ENCODE results near the gene COX10.

Gene COX10

DNA sequence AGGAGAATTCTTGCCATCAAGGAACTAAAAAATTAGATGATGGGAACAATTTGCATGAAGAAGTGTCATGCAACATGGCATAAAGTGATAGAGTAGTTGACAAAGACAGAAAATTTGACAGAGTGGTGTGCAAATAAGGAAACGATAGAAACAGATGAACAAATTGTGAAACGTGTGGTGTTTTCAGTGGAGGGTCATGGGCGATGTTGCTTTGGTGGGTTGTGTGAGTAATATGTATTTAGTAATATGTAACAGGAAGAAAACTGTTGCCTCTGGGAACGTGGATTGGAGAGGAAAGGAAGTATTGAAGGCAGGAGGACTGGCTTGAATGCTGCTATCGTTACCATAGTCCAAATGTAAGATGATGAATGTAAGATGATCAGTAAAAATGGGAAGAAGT is 3.6 kb downstream of the COX10 start:
- DNase-seq, result no peak

DNA sequence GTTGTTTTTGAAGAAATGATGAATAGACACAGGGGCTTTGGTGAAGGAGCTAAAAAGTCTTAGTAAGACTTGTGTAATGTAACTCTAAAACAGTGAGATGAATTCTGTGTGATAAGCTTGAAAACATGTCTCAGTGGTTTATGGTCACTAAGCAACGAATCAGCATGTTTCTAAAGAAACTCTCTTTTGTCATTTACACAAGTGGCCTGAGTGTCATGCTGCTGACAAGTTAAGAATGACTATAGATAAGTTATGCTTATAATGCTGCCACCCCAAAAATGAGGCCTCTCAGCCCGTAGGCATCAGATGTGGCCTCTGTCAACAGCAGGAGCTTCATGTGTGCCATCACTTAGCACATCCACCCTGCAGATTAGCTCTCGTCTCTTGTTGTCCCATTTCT is 8.7 kb downstream of the COX10 start:
- no peak for DNase-seq

DNA sequence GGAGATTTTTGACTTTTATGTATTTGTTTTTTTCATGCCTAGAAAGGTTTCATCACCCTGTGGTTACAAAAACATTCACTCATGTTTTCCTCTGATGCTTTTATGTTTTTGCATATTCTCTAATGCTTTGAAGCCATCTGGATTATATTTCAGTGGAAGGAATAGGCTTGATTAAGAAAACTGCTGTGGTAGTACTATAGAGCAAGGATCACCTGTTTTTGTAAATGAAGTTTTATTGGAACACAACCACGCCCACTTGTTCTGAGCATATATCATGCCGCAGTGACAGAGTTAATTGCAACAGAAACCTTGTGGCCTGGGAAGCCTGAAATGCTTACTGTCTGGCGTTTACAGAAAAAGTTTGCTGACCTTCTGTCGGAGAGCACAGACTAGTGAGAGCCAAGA is 11.5 kb downstream of the COX10 start:
- DNase-seq, result no peak

DNA sequence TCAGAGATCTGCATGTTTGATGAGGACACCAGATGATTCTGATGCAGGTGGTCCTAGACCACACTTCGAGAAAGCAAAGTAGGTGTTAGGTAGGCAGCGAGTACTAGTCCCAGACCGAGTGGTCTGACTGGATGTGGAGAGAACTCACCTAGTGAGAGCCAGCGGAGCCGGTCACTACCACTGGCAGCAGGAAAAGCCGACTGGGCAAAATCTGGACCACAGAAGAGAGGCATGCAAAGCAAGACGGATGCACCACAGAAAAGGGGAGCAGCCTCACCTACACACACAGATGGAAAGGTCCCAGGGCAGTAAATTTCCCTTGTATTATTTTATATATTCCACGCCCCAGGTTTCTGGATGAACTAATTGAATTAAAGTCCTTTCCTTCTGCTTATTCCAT is 13.5 kb downstream of the COX10 start:
- DNase-seq, result no peak

DNA sequence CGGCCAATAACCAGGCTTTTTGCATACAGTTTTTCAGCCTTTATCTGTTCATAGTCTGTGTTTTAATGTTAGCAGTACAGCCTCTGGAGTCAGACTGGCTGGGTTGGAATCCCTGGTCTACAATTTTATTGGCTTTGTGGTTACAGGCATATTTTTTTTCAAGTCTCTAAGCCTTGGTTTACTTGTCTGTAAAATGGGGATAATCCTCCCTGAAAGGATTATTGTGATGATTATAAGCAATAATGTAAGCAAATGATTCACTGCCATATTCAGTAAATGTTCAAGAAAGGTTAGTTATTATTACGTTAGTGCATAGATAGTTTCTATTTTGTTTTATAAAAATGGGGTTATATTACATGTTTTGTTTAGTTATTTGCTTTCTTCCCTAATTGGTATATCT is 15.7 kb downstream of the COX10 start:
- DNase-seq, result no peak

DNA sequence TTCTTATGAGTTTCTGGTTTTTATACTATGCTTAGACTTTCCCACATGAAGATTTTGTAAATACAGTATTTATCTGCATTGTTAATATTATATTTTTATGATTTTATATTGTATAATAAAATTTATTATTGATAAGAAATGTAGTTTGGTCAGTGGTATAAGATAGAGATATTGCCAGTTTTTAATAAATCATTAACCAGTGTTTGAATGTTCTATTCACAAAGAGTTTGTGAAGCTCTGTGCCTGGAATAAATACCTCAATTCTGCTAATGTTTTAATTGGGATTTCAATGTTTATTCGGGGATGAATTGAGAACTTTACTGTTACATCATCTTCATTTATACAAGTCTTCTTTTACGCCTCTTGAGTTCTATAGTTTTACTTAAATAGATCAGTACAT is 16.9 kb downstream of the COX10 start:
- DNase-seq, result no peak

DNA sequence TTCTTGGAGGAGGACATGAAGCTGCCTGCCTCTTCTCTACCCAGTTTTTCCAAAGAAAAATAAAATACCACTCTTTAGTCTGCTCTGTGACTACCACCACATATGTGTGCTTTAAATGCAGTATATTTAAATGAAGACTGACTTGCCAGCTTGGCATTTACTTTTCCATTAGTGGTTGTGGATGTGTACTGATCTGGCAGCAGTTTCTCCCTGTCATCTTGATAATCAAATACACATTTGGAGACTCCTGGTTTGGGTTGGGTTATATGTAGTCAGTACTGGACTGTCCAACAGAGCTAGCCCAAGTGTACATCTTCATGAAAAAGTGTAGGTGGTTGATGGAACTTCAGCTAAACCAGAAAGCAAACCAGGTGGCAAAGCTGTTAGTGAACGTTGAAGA is 19.9 kb downstream of the COX10 start:
- no peak for DNase-seq

DNA sequence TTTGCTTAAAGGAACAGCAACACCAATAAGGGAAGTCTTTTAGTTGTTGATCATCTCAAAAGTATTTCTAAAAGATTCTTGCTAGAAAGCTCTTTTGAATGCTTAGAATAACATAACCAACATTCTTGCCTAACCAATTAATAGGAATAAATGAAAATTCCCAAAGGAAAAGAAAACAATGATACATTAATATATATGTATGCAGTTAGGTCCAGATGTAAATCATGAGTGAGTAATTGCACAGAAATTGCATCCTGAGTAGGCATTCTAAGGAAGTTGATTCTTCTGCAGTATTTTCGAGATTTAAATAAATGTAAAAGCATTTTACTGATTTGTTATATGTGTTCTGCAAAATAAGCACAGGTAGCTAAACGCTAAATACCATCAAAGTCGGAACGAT is 22.1 kb downstream of the COX10 start:
- no peak for DNase-seq

DNA sequence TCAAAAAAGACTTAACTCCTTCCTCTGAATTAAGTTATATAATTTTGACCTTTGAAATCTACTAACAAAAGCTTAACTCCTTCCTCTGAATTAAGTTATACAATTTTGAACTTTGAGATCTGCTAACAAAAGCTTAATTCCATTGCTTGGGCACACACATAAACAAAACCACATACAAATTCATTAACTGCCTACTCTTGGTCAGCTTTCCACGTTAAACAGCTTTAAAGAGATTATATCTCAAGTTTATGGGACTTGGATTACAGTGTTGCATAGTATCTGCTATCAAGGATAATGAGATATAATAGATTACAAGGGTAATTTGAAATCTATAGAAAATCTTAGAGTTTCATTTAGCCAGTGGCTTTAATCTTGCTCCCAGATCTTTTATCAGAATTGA is 23.5 kb downstream of the COX10 start:
- DNase-seq, result no peak

DNA sequence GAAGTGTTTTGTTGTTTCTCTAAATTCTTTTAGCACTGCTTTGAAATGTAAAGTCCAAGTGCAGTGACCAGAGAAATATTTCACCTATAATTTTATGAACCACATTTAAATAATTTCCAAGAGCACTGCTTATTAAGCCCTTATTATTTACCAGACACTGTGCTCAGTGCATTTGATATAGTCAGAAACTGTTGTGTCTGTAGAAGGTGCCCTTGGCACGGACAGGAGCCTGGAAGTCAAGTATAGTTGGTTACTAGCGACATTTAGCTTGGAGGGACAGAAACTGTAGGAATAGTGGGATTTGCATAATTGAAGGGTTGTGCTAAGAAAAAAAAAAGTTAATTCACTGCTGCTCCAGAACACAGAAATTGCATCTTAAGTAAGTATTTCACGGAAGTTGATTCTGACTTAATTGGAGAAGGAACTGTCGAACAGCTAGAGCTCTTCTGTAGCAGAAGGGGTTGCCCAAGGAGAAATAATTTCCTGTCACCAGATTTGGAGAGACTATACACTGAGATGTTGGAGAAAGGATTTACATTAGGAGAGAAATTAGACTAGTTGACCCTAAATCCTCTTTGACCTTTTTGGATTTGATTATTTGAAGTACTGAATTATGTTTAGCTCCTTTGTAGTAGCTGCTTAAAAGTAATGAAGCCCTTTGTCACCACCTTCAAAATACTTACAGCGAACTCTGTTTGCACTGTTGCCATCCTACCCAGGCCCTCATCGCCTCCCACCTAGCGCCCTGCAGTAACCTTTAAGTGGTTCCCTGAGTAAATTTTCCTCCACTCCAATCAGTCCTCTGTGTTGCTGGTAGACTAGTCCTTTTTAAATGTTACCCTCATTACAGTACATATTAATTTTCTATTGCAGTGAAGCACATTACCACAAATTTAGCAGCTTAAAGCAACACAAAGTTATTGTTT is 25.6 kb downstream of the COX10 start:
- DNase-seq, result no peak

DNA sequence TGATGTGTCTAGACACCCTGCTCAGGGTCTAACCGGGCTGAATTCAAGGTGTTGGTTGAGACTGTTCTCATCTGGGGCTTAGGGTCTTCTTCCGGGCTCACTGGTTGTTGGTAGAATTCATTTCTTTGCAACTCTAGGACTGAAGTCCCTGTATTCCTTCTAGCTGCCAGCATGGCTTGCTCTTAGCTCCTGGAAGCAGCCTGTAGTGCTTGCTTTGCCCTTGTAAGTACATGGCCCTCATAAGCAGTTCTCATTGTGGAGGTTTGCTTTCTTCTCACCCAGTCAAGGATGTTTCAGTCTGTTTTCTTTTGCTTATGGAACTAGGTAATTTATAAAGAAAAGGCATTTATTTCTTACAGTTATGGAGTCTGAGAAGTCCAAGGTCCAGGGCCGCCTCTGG is 26.3 kb downstream of the COX10 start:
- DNase-seq, result no peak

DNA sequence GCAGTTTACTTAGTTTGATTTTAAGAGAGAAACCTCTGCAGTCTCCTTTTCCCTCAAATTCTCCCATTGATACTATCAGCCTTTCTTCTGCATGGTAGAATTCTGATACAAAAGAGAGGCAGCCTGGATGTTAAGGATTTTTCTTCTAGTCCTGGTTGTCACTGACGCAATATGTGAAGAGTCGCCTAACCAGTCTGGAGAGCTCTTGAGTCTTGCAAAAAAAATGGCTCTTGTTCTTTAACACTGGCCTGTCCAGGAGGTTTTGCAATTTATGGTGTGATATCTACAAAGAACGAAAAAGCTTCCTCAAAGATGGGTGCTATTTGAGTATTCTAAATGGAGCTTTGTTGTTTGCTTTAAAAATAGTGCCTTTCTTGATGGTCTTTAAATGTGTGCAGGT is 28.9 kb downstream of the COX10 start:
- no peak for DNase-seq

DNA sequence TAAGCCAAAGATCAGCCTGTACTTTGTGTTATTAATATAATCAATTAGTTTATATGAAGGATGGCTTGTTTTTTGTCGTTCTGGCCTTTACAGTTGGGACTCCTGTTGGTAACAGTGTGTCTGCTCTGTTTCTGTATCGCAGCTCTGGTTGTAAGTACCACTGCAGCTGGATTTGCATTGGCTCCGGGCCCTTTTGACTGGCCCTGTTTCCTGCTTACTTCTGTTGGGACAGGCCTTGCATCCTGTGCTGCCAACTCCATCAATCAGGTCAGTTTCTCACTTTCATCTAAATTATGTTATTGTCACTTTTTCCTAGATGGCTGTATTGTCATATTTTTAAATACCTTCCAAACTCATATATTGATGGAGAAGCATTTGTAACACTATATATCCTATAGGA is 32.7 kb downstream of the COX10 start:
- no peak for DNase-seq

DNA sequence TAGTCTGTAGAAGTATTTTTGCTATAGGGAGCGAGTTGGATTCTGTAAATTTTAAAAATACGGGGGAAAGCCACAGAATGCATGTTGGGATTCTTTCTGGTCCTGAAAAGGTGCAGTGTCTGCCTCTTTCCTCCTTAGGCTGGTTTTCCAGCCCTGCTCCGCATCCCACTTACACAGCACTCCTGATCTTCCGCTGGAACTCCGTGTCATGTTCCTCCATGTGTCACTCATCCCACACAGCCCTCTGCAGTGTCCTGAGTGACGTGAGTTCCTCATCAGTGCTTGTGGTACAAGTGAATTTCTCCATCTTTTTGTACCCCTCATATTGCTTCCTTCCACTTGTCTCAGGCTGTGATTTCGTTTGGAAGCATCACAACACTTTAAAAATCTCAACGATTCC is 34.5 kb downstream of the COX10 start:
- no peak for DNase-seq

DNA sequence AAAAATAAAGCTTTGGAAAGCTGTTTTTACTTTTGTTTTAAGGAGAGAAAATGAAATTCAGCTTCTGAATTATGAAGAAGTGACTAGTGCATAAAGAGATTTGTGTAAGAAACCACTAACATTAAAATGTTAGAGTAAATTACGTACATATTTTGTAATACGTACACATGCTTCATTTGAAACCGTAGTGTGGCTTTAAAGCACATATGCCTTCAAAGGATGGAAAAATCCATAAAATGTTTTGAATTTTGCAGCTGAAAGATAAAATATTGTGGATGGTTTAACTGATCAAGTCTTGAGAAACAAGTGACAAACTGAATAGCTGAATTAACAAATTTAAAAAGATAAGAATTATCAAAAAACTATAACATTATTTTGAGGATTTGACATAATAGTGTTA is 35.4 kb downstream of the COX10 start:
- no peak for DNase-seq

DNA sequence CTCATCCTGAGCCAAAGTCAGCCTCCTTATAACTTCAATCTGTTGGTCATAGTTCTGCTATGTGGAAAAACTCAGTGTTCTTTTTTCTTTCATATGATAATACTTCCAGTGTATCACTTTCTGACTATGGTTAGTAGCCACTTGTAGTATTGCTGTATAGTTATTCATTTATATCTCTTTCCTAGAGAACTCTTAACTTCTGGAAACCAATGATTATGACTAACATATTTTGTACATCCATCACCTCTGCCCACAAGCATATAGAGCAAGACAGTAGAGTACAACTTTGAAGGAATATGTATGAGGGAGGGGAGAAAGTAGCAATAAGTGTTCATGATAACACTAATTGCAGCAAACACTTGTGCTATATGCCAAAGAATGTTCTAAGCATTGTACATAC is 38.6 kb downstream of the COX10 start:
- no peak for DNase-seq

DNA sequence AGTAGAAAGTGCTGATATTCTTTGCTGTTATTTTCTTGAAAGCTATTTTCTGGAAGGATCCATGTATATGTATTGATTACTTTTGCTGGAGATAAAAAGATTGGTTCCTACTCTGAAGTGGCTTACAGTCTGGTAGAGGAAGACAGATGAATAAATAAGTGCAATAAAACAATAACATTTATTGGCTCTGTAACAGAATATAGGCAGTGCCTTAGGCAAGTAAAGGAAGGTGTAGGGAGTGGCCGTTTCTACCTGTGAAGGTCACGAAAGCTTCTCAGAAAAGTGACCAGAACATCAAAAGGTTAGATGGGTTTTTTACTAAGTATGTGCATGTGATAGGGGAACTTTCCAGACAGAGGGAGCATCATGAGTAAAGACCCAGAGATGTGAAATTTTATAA is 43.1 kb downstream of the COX10 start:
- no peak for DNase-seq

DNA sequence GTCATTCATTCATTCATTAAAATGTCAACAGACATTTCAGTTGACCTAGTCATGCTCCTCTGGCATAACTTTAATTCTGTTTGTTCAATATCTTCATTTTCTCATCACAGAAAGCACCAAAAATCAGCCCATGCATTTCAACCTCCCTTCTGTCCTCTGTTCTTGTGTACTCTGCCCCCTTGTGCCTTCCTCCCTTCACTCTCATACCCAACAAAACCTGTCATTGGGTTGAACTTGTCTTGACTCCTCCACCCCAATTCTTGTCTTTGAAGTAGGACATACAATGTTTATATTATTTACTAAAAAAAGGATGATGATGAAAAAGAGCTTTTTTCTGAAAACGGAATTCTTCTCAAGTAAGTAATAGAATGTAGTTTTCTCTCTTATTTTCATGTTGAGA is 43.8 kb downstream of the COX10 start:
- DNase-seq, result no peak

DNA sequence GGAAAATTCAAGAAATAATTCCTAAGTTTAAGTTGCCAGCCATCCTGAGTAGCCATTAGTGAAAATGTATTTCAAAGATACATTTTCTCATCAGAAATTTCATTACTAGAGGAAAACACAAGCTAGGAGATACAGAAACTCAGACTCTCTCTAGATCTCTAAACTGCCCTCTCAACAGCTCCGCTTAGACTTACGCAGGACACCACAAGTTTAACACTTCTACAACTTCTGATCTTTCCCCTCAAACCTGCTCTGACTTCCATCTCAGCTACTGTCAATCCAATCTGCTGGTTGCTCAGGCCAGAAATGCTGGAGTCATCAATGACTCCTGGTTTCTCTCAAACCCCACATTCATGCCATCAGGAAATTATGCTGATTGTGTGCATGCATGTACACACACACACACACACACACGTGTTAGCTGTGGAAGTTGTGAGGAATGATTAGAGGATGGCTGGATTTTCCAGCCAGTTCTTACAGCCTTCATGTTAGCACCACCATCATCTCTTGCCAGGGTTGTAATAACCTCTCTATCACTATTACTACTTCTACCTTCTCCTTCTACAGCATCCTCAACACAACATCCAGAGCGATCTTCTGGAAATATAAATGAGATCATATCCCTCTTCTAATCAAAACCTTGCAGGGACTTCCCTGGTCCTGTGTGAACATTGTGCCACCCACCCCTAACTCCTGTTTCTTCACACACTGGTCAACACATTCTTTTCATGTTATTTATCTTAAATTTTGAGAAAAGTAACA is 47.1 kb downstream of the COX10 start:
- no peak for DNase-seq

DNA sequence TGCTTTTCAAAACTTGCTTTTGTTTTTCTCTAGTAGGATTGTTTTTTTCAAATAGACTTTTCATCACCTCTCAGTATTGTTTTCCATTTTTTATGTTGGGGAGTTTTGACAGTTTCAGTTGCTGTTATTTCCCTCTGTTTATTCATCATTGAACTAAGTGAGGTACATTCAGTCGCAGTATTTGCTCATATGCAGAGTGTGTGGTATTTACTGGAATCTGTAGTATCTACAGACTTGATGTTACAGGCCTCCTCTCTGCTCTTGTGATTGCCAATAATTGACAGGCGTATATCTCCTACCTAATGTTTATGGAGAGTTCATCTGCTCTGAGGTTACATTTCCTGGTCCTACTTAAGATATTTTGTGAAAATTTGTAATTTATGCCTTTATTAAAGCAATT is 49.6 kb downstream of the COX10 start:
- DNase-seq, result no peak

DNA sequence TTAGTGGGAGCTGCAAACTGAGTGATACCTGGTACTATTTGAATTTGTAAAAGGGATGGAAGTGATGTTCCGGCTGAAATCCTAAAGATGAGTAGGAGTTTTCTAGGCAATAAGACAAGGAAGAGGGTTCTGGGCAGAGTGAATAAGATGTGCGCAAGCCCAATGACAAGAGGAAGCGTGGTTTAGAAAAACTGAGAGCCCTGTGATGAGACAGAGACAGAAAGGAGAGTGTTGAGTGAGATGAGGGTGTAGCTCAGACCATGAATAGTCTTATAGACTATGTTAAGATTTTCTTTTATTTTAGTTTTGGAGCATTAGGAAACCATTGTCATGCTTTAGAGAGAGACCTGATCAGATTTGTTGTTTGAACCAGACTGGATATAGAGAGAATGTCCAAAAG is 50.2 kb downstream of the COX10 start:
- DNase-seq, result no peak

DNA sequence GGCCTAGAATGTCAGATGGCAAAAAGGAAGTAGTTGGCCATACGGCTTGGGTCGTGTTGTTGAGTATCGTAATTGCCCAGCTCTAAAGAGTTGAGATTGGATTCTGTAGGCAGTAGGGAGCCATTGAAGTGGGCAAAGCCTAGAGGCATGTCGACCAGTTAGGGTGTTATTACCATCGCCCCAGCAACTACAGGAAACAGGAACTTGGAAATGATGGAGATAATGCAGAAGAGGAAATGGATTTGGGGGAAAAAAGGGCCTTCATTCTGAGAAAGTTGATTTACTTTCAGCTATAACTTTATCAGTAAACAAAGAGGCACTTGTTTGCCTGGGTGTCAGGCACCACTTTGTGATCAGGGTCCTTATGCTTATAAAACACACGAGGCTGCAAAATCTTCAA is 52.6 kb downstream of the COX10 start:
- no peak for DNase-seq

DNA sequence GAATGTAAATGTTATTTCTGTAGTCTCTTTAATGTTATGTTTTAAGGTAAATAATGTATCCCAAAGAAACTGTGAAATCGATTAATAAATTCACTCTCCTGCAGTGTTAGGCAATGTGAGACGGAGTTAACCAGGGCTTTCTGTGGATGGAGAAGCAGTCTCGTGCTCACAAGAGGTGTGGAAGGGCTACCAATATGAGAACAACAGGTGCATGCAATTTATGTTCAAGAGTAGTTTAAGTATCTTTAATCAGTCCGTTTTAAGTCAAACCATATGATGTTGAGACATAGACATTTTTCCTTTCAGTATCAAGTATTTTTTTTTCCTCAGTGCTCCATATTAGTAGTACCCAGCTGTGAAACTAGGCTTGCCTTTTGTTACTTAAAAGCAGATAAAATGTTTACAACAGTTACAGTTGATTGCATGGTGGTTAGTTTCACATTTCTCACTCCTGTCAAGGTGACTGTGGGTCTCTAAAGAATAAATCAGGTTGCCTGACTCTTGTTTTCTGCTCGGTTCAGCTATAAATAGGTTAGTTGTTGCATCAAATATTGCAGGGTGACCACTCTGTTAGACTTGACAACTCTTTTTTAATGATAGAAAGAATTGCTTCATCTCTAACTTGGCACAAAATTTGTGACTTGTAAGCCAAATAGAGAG is 54.4 kb downstream of the COX10 start:
- no peak for DNase-seq

DNA sequence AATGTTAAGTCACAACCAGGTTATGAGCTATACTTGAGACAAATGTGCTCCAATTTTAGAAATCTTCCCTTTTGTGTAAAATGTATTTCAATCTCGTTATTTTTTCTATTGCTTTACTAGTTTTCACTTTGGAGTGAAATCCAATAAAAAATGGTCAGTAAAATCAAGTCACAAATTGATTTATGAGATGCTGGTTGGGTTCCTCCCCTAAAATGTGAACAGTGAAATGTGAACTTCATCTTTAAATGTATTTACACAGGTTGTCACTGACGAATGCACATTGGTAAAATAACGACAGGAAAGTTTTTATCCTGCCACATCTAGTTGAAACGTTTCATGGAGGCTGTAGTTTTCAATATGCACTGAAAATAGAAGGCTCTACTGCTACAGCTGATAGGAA is 55.5 kb downstream of the COX10 start:
- DNase-seq, result no peak

Measured in SW 1271 (cell line).